GM12892 (cell line): ENCODE data around the gene PALS2. TPM values are rescaled to one million over a fixed set of nuclear protein-coding genes. Genes with fewer than 3 reads are reported as not detected.

Experiments used
- DNase-seq: peaks from one replicate; pipeline ENCODE4 v3.0.0; 2011; ENCODE audit not compliant: insufficient read length
- FAIRE-seq: peaks from 2 replicates; lab custom pipeline; 2011; peaks lifted over from hg19 to GRCh38; lab: Jason Lieb, UNC
- POLR2A ChIP-seq: IDR thresholded peaks from 2 replicates; pipeline ENCODE4 v1.6.1; 2011; ENCODE audit warnings: low read depth, low read length, control low read depth
- POLR2AphosphoS5 ChIP-seq: IDR thresholded peaks from 2 replicates; pipeline ENCODE4 v1.6.1; 2011; ENCODE audit warnings: low read depth, low read length, control low read depth
- TAF1 ChIP-seq: IDR thresholded peaks from 2 replicates; pipeline ENCODE4 v1.6.1; 2011; ENCODE audit warnings: low read depth, mild to moderate bottlenecking, control low read depth, low read length, borderline replicate concordance
- polyA plus RNA-seq: library from polyadenylated mRNA; unstranded; fragments of >200 nt; gene quantifications from one replicate; pipeline ENCODE4 v1.2.1, GENCODE V29; 2012; ENCODE audit warnings: missing spikeins, inconsistent platforms; ENCODE audit not compliant: missing spikeins

The PALS2 gene, protein sequence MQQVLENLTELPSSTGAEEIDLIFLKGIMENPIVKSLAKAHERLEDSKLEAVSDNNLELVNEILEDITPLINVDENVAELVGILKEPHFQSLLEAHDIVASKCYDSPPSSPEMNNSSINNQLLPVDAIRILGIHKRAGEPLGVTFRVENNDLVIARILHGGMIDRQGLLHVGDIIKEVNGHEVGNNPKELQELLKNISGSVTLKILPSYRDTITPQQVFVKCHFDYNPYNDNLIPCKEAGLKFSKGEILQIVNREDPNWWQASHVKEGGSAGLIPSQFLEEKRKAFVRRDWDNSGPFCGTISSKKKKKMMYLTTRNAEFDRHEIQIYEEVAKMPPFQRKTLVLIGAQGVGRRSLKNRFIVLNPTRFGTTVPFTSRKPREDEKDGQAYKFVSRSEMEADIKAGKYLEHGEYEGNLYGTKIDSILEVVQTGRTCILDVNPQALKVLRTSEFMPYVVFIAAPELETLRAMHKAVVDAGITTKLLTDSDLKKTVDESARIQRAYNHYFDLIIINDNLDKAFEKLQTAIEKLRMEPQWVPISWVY
- 22.9 TPM for polyA plus RNA-seq

DNA sequence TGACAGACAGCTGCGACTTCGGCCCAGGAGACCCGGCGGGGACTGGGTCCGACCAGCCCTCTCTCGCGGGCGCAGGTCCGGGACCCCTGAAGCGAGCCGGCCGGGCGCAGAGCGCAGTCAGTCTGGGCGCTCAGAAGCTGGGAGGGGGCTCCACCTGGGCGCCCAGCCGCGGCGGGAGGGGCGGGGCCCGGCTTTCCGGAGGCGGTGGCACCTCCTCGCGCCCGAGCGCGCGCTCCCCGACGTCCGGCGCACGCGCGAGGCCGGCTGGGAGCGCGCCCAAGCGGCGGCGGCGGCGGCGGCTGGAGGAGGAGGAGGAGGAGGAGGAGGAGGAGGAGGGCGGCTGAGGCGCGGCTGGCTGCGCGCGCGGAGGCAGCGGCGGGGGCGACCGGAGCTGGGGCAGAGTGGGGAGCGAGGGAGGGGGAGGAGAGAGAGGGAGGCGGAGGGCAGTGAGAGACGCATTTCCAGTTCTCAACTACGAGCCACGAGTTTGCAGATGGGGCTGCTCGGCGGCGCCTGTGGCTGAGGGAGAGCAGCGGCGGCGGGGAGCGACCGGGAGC is at the start of gene PALS2:
Gene PALS2, plus strand, starts transcription at position 456 of the 557 bp plus-strand sequence. CDS start 50,216 bp downstream, outside the sequence.
- FAIRE-seq = peak; percentile 84
- TF ChIP-seq POLR2A (peak; percentile 29; the same call in 1 of the 2 replicates), TAF1 (no peak), POLR2AphosphoS5 (no peak)

DNA sequence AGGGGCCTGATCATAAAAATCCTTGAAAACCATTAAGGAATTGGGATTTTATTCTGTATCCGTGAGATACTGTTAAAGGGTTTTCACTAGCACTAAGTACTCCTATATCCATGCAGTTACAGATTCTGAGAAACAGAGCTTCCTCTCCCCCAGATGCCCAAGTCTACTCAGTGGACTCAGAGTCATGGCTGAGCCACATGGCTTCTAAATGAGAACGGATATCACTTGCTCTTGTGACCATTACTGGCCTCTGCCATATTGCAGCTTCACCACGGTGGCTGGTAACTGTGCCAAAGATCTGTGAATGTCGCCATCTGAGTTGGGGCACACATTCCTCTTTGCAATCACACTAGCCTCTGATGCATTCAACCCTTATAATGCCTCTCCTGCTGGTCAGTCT is 42.0 kb upstream of the PALS2 start:
- DNase-seq (no peak), FAIRE-seq (no peak)
- TF ChIP-seq POLR2A (no peak), TAF1 (no peak), POLR2AphosphoS5 (no peak)

More for the DNA sequence above, at the start of gene PALS2:
- DNase-seq = peak; percentile 65

DNA sequence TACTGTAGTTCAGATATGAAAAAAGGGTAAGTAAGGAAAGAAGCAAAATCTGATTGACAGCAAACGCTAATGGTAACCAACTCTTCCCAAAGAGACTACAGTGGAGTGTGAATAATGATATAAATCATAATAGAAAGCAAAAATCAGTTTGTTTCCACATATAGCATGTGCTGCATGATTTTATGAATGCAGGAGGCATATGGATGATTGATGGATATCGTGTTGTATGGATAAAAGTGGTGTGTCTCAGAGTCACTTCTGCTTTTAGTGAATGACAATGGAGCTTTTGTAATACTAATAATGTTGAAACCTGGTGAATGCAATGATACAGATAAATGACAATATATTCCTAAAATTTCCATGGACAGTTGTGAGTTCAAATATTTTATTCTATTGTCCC is 36.6 kb upstream of the PALS2 start:
- FAIRE-seq = no peak
- DNase-seq = no peak
- TF ChIP-seq POLR2AphosphoS5 = no peak
- no peak for TF ChIP-seq TAF1
- TF ChIP-seq POLR2A = no peak

DNA sequence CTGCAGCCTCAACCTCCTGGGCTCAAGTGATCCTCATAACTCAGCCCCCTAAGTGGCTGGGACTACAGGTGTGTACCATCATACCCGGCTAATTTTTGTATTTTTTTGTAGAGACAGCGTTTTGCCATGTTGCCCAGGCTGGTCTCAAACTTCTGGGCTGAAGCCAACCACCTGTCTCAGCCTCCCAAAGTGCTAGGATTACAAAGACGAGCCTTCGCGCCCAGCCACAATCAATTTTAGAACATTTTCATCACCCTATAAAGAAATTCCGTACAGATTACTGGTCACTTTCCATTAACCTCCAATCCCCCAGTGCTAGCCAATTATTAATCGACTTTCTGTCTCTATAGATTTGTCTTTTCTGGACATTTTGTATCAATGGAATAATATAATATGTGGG is 32.3 kb upstream of the PALS2 start:
- no peak for TF ChIP-seq POLR2AphosphoS5
- TF ChIP-seq TAF1 = no peak
- TF ChIP-seq POLR2A = no peak
- no peak for DNase-seq
- no peak for FAIRE-seq

DNA sequence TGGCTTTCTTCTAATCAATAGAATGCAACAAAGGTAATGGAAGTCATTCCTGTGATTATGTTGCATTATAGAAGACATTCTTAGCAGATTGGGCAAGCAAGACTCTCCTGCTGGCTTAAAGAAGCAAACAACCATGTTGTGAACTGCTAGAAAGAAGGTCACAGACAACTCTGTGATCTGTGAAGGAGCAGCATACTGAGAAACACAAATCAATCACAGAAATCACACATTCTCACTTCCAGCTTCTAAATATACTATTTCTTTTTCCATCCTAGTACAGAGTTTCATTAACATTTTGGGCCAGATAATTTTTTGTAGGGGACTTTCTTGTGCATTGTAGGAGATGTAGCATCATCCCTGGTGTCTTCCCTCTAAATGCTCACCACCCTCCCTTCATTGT is 28.0 kb upstream of the PALS2 start:
- no peak for TF ChIP-seq TAF1
- no peak for TF ChIP-seq POLR2AphosphoS5
- TF ChIP-seq POLR2A = no peak
- FAIRE-seq (no peak), DNase-seq (no peak)

DNA sequence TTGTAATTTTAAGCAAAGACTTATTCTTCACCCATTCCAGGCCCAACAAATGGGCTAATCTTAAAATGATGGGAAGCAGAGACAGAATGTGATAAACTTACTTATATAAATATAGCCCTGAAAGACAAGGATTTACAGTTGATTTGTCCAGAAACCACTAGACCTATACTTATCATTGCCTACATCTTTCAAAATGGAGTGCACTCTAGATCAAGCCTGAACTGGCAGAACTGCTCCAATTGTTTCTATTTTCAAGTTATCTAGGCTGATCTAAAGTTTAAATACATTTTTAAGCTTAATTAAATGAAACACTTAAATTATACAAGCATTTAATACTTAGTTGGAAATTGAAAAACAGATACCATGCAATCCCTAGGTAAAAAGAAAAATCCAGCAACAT is 24.9 kb upstream of the PALS2 start:
- TF ChIP-seq POLR2AphosphoS5 (no peak), POLR2A (no peak), TAF1 (no peak)
- DNase-seq = no peak
- no peak for FAIRE-seq

DNA sequence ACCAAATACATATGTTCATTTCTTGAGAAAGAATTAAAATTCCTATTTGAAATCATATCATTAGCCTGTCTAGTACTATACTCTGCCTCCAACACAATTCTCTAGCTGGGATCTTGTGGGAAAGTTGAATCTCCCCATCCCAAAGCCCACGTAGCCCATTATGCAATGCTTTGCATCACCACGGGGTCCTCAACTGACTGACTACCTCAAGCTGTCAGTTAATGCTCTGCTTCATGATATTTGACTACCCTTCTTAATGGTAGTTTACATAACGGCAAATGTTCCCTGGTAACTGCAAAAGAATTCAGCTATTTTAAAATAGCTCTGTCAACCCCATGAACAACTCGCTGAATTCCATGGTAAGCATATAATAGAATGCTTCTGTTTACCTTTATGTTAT is 23.3 kb upstream of the PALS2 start:
- DNase-seq = no peak
- no peak for FAIRE-seq
- TF ChIP-seq POLR2AphosphoS5 (no peak), TAF1 (no peak), POLR2A (no peak)

DNA sequence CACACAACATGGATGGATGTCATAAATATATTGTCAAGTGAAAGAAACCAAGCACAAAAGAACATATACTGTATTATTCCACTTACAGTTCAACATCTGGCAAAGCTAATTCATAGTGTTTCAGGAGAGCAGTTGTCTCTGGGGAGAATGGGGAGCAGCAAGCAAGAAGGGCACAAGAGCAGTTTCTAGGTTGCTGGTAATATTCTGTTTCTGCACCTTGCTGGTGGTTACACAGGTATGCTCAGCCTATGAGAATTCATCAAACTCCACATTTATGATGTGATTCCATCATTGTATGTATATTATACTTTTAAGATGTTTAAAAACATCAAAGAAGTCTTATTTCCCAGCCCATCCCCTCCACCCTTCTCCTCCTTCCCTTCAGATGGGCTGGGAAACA is 18.1 kb upstream of the PALS2 start:
- DNase-seq (no peak), FAIRE-seq (no peak)
- TF ChIP-seq TAF1 (no peak), POLR2AphosphoS5 (no peak), POLR2A (no peak)

DNA sequence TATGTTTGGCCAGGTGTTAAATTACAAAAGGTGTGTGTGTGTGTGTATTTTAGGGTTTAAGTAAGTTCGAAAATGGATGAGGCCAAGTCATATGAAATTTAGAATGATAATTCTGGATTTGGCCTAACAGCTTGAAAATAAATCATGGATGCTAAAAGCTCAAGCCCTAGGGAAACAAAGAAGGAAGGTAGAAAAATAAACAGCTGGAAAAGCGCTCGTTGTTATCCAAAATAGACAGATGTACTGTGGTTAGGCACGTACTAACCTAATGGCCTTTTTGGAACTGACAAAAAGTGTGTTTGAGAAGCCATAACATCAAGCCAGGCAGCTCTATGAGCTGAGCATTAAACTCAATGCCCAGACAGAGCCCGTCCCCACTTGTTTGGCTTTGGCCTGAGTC is 17.5 kb upstream of the PALS2 start:
- no peak for DNase-seq
- no peak for FAIRE-seq
- TF ChIP-seq POLR2AphosphoS5 = no peak
- TF ChIP-seq POLR2A = no peak
- TF ChIP-seq TAF1 = no peak

DNA sequence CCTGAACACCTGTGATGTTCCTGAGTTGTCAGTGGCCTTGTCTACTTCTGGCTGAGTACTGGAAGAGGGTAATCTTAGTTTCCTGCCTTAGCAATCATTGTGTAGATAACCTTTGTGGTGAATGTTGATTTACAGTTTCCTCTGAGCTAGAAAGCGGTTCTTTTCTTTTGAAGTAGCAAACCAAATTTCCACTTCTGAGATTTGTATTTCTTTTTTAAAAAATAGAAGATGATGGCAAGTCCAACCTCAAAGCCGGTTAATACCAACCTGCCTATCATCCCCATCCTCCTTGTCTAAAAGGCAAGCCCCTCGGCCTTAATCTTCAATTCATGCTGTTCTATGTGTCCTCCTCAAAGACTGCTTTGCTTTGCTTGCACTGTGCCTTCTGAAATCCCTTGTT is 12.5 kb upstream of the PALS2 start:
- TF ChIP-seq POLR2A = no peak
- TF ChIP-seq POLR2AphosphoS5 = no peak
- TF ChIP-seq TAF1 = no peak
- no peak for FAIRE-seq
- no peak for DNase-seq

DNA sequence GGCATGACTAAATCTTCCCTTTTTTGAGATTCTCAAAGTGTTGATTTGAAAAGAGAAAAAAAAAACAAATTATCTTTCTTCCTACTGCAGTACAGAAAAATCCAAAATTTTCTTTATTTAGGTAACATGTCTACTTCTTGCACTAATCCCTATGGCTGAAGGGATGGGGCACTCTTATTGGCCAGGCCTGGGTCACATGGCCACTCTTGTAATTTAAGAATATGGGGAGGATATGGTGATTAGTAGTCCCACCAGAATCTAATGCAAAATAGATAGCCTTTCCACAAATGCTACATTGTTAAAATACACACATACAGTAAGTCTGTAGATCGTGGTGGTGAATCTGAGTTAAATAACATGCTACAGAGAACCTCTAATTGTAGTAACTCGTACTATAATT is 7.0 kb upstream of the PALS2 start:
- FAIRE-seq = no peak
- TF ChIP-seq POLR2AphosphoS5 (no peak), POLR2A (no peak), TAF1 (no peak)
- DNase-seq = no peak
